OCI-LY1 (cell line): ENCODE results near the gene GSDME.

ENCODE experiments used
- H2AFZ ChIP-seq: fragments of 200-600 bp; sonication (generic), shearing (Covaris generic); 2 replicates; pipeline ENCODE4 v1.6.0; 2014; ENCODE audit warnings: antibody characterized with exemption, mild to moderate bottlenecking, low read length
- H3F3A ChIP-seq: fragments of 200-600 bp; sonication (generic), shearing (Covaris generic); 2 replicates; pipeline ENCODE4 v1.6.0; 2014; ENCODE audit warnings: mild to moderate bottlenecking, antibody characterized with exemption, low read length, moderate library complexity; ENCODE audit not compliant: insufficient read depth
- H3K27ac ChIP-seq: fragments of 200-600 bp; sonication (generic); 2 replicates; pipeline ENCODE4 v1.5.1; 2014; ENCODE audit warnings: low read length, mixed run types, mild to moderate bottlenecking, low read depth; ENCODE audit not compliant: poor library complexity, severe bottlenecking
- H3K27me3 ChIP-seq: fragments of 200-600 bp; sonication (generic); 2 replicates; pipeline ENCODE4 v1.6.0; 2014; ENCODE audit warnings: antibody characterized with exemption, mild to moderate bottlenecking, low read length, moderate library complexity; ENCODE audit not compliant: insufficient read depth
- H3K36me3 ChIP-seq: fragments of 200-600 bp; sonication (generic); 2 replicates; pipeline ENCODE4 v1.6.1; 2014; ENCODE audit warnings: mild to moderate bottlenecking, antibody characterized with exemption, low read length, moderate library complexity, mixed read lengths; ENCODE audit not compliant: insufficient read depth
- H3K4me1 ChIP-seq: fragments of 200-600 bp; sonication (generic); 2 replicates; pipeline ENCODE4 v1.5.1; 2014; ENCODE audit warnings: mild to moderate bottlenecking, low read length, moderate library complexity; ENCODE audit not compliant: insufficient read depth, severe bottlenecking
- H3K4me2 ChIP-seq: fragments of 200-600 bp; sonication (generic), shearing (Covaris generic); 2 replicates; pipeline ENCODE4 v1.6.1; 2014; ENCODE audit warnings: low read length
- H3K4me3 ChIP-seq: fragments of 200-600 bp; sonication (generic); 2 replicates; pipeline ENCODE4 v1.5.1; 2014; ENCODE audit warnings: low read length, low read depth, mild to moderate bottlenecking, mixed read lengths; ENCODE audit not compliant: poor library complexity, severe bottlenecking
- H3K79me2 ChIP-seq: fragments of 200-600 bp; shearing (Covaris generic); 2 replicates; pipeline ENCODE4 v1.6.1; 2016; ENCODE audit warnings: mixed run types, low read length, mixed read lengths; ENCODE audit not compliant: insufficient read depth
- H3K9ac ChIP-seq: fragments of 200-600 bp; sonication (generic), shearing (Covaris generic); 2 replicates; pipeline ENCODE4 v1.6.1; 2014; ENCODE audit warnings: mild to moderate bottlenecking, low read length, mixed read lengths
- H3K9me2 ChIP-seq: fragments of 200-600 bp; sonication (generic), shearing (Covaris generic); 2 replicates; pipeline ENCODE4 v1.6.1; 2014; ENCODE audit warnings: low read depth, mild to moderate bottlenecking, low read length, mixed read lengths
- H3K9me3 ChIP-seq: fragments of 200-600 bp; shearing (Covaris generic); 2 replicates; pipeline ENCODE4 v1.6.1; 2014; ENCODE audit warnings: low read length, mixed read lengths
- H4K20me1 ChIP-seq: fragments of 200-600 bp; sonication (generic), shearing (Covaris generic); 2 replicates; pipeline ENCODE4 v1.6.0; 2016; ENCODE audit warnings: mild to moderate bottlenecking, low read length; ENCODE audit not compliant: insufficient read depth
- CTCF ChIP-seq: fragments of 200-600 bp; sonication (generic), shearing (Covaris generic); IDR thresholded peaks from 2 replicates; pipeline ENCODE4 v1.5.1; 2017; ENCODE audit warnings: mild to moderate bottlenecking, antibody characterized with exemption, low read length, moderate library complexity, mixed read lengths
- EZH2 ChIP-seq: fragments of 200-600 bp; sonication (generic), shearing (Covaris generic); IDR thresholded peaks from 2 replicates; pipeline ENCODE4 v1.8.0; 2017; ENCODE audit warnings: borderline replicate concordance, mixed run types, mild to moderate bottlenecking, antibody characterized with exemption, low read length, moderate library complexity, mixed read lengths

GSDME gene

GRCh38 chr7:24783698-24784097, 26.4 kb upstream of the GSDME start:
- Histone ChIP-seq H3K4me3 (no peak overlapping the region), H3K27ac (no peak overlapping the region), H3K9me3 (0 out of 2 replicates have a peak, but pooled peaks cover 6% of the 10 kb centered on the region), H3K4me1 (no peaks in the 10 kb centered on the region), H2AFZ (no peak overlapping the region), H3F3A (no peaks in the 10 kb centered on the region; the same call in 1 of the 2 replicates), H3K9me2 (no peaks in the 10 kb centered on the region), H3K36me3 (peaks cover 11% of the 10 kb centered on the region), H3K27me3 (no peaks in the 10 kb centered on the region), H3K9ac (no peak overlapping the region), H4K20me1 (no peaks in the 10 kb centered on the region), H3K79me2 (no peaks in the 10 kb centered on the region), H3K4me2 (no peak overlapping the region)
- TF ChIP-seq EZH2 (no peak), CTCF (no peak)

- Histone ChIP-seq H3K27me3 (no peaks in the 10 kb centered on the region), H3K4me3 (no peak overlapping the region), H3K4me2 (no peak overlapping the region), H3K79me2 (no peaks in the 10 kb centered on the region), H3K9me3 (0 out of 2 replicates have a peak, but pooled peaks cover 4% of the 10 kb centered on the region), H3K27ac (no peak overlapping the region), H4K20me1 (no peaks in the 10 kb centered on the region), H3K9me2 (no peaks in the 10 kb centered on the region), H3F3A (no peaks in the 10 kb centered on the region), H3K9ac (no peak overlapping the region), H3K36me3 (peaks cover 9% of the 10 kb centered on the region), H2AFZ (no peak overlapping the region), H3K4me1 (no peaks in the 10 kb centered on the region)
- no peak for TF ChIP-seq EZH2
- no peak for TF ChIP-seq CTCF
Observed at GRCh38 chr7:24781106-24781505, 23.8 kb upstream of the GSDME start.

- Histone ChIP-seq H3K4me3 (no peak overlapping the region), H3K4me1 (no peaks in the 10 kb centered on the region), H4K20me1 (no peaks in the 10 kb centered on the region), H3K4me2 (no peak overlapping the region), H3F3A (no peaks in the 10 kb centered on the region), H3K9me3 (0 out of 2 replicates have a peak, but pooled peaks cover 4% of the 10 kb centered on the region), H3K9ac (no peak overlapping the region), H2AFZ (no peak overlapping the region), H3K36me3 (peaks cover 9% of the 10 kb centered on the region), H3K9me2 (no peaks in the 10 kb centered on the region), H3K27me3 (no peaks in the 10 kb centered on the region), H3K27ac (no peak overlapping the region), H3K79me2 (no peaks in the 10 kb centered on the region)
- TF ChIP-seq EZH2 (no peak), CTCF (no peak)
Observed at GRCh38 chr7:24779283-24779655, 22.0 kb upstream of the GSDME start.
